ENCODE data around the gene AEBP1.

DNA sequence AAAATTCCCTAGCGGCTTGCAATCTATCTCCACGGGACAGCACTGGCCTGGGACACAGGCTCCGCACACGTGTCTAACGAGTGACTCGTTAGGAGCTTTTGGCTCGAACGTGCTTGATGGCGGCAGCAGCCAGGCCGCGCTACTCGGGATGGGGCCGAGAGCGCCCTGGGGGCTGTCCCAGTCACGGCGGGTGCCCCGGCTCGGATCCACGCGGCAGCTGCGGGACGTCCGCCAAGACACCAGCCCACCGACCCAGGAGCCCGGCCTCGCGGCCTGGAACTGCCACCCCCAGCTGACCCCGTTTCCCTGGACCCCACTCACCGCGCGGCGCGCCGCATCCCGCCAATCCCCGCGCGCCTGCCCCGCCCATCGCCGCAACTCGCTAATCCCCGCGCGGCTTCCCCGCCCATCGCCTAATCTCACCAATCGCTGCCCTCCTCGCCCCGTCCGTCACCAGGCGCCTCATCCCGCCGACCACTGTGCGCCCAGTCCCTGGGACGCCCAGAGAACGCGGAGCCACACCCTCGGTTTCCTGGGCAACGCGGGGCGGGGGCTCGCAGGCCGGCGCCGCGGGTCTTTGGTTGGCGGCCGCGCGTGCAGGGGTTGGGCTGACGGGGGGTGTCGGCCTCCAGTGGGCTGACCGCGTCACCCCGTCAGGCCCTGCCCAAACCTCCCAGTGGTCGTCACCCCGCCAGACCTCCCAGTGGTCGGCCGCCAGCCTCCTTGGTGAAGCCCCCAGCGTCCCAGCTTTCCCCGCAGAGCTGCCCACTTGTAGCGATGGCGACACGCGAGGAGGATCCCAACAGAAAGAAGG lies 19.3 kb downstream of the AEBP1 start, which contains the start of gene POLD2:
- TF ChIP-seq CTCF (conservative IDR thresholded peaks at IDR 0.05; ENCODE audit: low read depth, low read length) (no peak), EZH2 (IDR thresholded peaks at IDR 0.05; ENCODE audit: borderline replicate concordance, low read depth, low read length, poor library complexity, severe bottlenecking) (no peak)

All from A673 (cell line).